ENCODE results near the gene TTC33.
A peak's percentile ranks its signal among the peaks of the same experiment; 100 is the strongest.
"Not testable (repeated sequence)": the region's sequence is repeated elsewhere in the genome, so short reads cannot be mapped to it uniquely, and the experiment has no call there.

TTC33 gene

GRCh38 chr5:40614923-40615585, 140.7 kb downstream of the TTC33 start:
- no peak for DNase-seq (ENCODE audit: low read depth)

DNA sequence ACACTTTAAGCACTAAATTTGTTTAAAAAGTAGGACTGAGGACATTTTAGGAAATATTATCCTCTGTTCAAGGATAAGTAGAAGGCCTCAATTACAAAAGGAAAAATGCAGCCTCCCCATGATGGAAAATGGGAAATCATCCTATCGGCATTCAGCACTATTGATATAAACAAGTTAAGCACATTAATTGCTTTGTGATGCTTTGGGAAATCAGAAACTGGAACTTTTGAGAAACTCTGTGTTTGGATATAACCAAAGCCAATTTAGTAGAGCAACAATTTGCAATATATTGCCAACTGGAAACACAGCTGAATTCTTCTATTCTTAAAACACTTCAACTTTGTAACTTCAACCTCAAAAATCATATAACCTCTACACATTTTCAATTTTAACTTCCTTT, 141.3 kb downstream of the TTC33 start:
- DNase-seq (ENCODE audit: low read depth) = no peak

DNA sequence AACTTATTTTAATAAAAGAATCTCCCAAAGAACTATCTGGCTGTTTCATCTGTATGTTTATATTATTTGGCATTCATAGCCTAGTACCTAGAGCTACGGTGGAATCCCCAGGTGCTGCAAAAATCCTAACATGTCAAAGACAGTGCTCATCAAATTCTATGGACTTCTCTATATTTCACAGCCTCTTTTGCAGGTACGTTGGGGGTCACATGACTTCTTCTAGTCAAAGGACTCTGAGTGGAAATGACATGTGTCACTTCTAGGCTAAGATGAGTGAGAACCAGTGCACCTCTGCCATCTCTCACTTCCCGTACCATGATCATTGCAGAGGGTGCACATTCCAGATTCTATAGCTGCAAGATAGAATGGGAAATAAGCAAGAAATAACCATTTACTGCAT, 148.6 kb downstream of the TTC33 start:
- no peak for DNase-seq (ENCODE audit: low read depth)

- DNase-seq (ENCODE audit: low read depth) = no peak
Measured at GRCh38 chr5:40606077-40606765, 149.5 kb downstream of the TTC33 start.

GRCh38 chr5:40605295-40605958, 150.3 kb downstream of the TTC33 start:
- no peak for DNase-seq (ENCODE audit: low read depth)

- DNase-seq (ENCODE audit: low read depth) = peak; percentile 40
Measured at GRCh38 chr5:40603378-40603777, 152.4 kb downstream of the TTC33 start.

GRCh38 chr5:40601198-40601868, 154.4 kb downstream of the TTC33 start:
- DNase-seq (ENCODE audit: low read depth) = no peak

- no peak for DNase-seq (ENCODE audit: low read depth)
Measured at GRCh38 chr5:40600383-40600782, 155.4 kb downstream of the TTC33 start.

DNA sequence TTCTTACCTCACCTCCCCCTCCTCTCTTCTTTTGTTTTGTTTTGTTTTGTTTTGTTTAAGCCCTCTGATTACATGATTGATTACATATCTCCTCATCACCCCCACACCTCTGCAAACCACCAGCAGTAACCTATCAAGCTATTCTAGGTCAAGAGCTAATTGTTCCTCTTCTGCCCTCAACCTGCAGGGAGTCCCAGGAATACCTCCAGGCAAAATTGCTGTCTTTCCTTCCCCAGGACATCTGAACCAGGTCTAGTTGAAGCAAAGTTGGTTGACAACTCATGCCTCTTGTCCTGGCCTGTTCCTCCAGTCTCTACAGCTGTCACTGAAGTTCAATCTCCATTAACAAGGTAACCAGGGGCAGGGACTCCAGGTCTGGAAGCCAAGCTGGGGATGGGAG, 156.1 kb downstream of the TTC33 start:
- DNase-seq (ENCODE audit: low read depth) = no peak

DNA sequence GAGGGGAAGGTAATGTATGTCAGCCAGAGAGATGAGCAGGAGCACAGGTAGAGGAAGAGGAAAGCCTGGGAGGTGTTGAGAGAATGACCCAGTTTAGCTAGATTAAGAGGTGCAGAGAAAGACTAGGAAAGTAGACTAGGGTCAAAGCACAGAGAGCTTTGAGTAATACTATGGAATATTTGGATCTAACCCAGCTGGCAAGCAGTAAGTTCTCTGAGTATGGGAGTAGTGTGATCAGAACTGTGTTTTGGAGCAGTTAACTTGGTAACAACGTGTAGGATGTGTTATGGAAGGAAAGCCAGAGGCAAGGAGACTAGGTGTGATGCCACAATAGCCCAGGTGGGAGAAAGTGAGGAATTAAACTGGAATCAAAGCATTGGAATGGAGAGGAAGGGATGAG, 160.9 kb downstream of the TTC33 start:
- DNase-seq (ENCODE audit: low read depth) = no peak

DNA sequence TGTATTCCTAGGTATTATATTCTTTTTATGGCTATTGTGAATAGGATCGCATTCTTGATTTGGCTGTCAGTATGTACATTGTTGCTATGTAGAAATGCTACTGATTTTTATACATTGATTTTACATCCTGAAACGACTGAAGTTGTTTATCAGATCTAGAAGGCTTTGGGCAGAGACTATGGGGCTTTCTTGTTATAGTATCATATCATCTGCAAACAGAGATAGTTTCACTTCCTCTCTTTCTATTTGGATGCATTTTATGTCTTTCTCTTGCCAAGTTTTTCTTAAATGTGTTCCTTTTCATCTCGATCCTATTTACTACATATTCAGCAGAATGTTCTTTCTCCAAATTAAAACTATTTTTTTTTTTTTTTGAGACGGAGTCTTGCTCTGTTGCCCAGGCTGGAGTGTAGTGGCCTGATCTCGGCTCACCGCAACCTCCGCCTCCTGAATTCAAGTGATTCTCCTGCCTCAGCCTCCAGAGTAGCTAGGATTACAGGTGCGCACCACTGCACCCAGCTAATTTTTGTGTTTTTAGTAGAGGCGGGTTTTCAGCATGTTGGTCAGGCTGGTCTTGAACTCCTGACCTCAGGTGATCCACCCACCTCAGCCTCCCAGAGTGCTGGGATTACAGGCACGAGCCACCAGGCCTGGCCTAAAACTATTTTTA, 163.9 kb downstream of the TTC33 start:
- DNase-seq (ENCODE audit: low read depth) = not testable (repeated sequence)

DNA sequence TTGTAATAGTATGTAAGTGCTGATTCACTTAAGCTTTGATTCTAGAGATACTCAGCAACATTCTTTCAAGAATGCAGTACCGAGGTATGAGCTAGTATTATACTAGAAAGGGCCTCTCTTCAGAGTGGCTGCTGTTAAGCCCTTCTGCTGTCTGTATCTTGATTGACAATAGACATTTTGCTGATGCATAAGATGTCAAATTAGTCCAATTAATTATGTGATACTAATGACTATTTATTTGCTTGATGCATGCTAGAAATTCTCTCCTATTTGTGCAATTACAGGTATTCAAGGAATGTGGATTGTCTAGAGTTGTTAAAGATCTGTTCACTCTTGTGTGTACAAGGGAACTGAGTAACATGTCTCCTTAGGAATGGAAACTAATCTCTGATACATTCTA, 168.4 kb downstream of the TTC33 start:
- DNase-seq (ENCODE audit: low read depth) = no peak

DNA sequence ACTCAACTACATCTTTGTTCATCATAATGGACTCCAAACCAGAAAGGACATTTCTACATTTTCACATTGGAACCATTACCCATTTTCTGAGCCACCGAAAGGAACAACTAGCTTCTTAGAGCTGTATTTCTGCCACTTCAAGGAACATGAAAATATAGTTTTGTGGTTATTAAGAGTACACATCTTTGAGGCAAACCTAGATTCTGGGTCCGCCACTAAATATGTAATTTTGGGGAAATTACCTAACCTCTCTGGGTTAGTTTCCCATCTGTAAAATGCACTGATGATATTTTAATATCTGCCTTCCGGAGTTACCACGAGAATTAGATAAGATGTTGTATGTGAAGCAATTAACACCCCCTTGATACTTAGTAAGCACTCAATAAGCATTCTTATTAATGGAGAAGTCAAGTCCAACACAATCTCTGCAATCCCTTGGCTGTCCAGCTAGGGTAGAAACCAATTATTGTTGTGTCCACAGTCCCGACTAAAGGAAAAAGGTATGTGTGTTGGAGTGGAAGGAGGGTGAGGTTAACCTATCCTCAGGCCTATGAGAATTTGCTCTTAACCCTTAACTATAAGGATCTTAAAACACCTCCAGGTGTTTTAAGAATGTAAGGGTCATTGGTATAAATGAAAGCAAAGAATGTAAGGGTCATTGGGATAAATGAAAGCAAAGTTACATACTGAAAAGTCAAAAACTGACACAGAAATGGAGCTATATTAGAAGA, 170.1 kb downstream of the TTC33 start:
- no peak for DNase-seq (ENCODE audit: low read depth)

GRCh38 chr5:40584054-40584453, 171.7 kb downstream of the TTC33 start:
- no peak for DNase-seq (ENCODE audit: low read depth)

GRCh38 chr5:40578501-40579451, 177.0 kb downstream of the TTC33 start:
- peak; percentile 37 for DNase-seq (ENCODE audit: low read depth)

- DNase-seq (ENCODE audit: low read depth) = no peak
Measured at GRCh38 chr5:40577718-40578117, 178.0 kb downstream of the TTC33 start.

DNA sequence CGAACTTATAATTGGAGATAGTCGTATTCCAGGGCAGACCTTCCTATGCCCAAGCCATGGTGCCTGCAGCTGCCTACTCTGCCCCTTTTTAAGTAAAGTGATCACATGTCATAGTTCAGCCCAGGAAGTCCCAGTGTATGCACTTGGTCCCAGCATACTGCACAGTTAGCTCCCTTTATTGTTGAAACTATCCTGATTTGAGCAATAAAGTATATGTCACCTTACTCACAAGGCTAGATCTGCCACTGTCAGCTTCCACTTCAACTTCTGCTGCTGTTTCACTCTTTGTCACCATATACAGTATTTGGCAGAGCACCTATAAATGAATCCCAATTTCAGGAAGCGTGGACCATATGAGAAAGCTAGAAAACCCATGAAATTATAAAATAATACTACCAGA, 179.8 kb downstream of the TTC33 start:
- no peak for DNase-seq (ENCODE audit: low read depth)

DNA sequence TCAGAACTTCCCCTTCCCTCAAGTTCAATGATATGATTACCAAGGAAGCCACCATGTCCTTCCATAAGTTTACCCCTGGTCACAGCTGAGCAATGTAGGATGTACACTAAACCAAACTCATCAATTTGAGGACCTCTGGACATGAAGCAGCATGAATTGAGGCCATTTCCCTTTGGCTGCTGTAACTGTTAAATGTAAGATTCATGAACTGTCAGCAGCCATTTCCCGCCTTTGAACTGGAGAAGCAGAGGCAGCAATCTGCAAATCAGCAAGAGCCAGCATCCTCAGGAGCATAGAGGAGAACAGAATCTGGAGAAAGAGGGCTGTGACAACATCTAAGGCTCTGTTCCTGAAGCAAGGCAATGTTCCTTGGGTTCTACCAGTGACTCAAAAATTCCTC, 180.3 kb downstream of the TTC33 start:
- no peak for DNase-seq (ENCODE audit: low read depth)

DNA sequence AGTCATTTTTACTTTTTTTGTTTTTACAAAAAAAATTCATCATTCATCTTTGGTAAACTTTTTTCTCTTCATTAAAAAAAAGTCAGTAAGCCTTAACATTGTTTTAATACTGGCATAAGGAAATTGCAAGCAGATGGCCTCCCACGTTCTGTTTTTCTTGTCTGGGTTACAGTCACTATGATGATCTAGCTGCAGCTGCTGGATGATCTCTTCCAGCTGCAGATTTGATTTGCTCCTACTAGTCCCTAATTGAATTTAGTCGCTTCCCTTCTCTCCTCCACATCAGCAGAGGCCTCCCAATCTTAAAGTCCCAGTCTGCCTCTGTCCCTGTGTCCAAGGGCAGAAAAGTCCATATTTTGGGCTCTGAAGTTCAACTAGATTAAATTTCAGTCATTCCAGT, 182.8 kb downstream of the TTC33 start:
- no peak for DNase-seq (ENCODE audit: low read depth)

DNA sequence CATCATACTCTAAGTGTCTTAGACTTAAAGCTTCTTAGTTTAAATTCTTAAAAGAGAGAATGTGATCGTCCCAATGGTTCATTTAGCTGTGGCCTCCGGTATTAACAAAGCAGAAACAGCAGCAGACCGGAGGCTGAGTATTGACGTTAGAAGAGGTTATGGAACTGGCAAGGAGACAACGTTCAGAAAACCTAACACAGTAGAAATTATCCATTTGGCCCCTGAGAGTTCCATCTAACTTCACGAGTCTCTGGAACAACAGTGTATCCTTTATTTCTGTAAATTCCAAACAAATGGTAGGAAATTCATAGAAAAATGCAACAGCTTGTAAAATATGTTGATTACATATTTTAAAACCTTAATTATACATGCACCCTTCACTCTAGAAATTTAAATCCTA, 183.4 kb downstream of the TTC33 start:
- DNase-seq (ENCODE audit: low read depth) = no peak

All from ELR (cell line).